CD4-positive, alpha-beta T cell (primary cell): ENCODE results near the gene BTBD2. TPM values are rescaled to one million over a fixed set of nuclear protein-coding genes. Genes with fewer than 3 reads are reported as not detected.

ENCODE experiments used
- ATAC-seq: fragments of 200-7000 bp; cut with Tn5 transposase; one replicate; pipeline ENCODE4 v1.10.0; 2022; ENCODE audit warnings: mild to moderate bottlenecking; ENCODE audit not compliant: poor library complexity
- CTCF ChIA-PET: fragments of 350-600 bp; sonication (Branson Sonifier 250); formaldehyde crosslinking; loops from one replicate; lab custom pipeline; 2021; ENCODE audit warnings: antibody characterized with exemption, inconsistent platforms; lab: Charles Lee
- POLR2A ChIA-PET: fragments of 350-600 bp; sonication (Branson Sonifier 250); formaldehyde crosslinking; loops from one replicate; lab custom pipeline; 2021; ENCODE audit warnings: antibody characterized with exemption, inconsistent platforms; lab: Charles Lee
- DNase-seq, 14 experiments: peaks; one replicate each; pipeline ENCODE4 v3.0.0-alpha.2; 2013 to 2020; ENCODE audit warnings: mixed read lengths in 2 of 14
- H3K27ac ChIP-seq, 2 donors: one replicate each; pipeline versions ENCODE4 v1.5.1 to v1.7.0; 2013; ENCODE audit warnings: low read length in 2 of 2, low read depth in 1 of 2, mild to moderate bottlenecking in 1 of 2
- H3K27me3 ChIP-seq, 2 experiments: 1 replicate in 1 of 2; 2 replicates in 1 of 2; pipeline versions ENCODE4 v1.6.1 to v1.7.0; 2013; ENCODE audit warnings: low read length in 2 of 2, control low read depth in 1 of 2, mild to moderate bottlenecking in 1 of 2, moderate library complexity in 1 of 2; ENCODE audit not compliant: insufficient read depth in 2 of 2, control insufficient read depth in 1 of 2
- H3K36me3 ChIP-seq: one replicate; pipeline ENCODE4 v1.6.1; 2013; ENCODE audit warnings: low read length, control low read depth; ENCODE audit not compliant: insufficient read depth
- H3K4me1 ChIP-seq: one replicate; pipeline ENCODE4 v1.6.1; 2013; ENCODE audit warnings: low read length, control low read depth; ENCODE audit not compliant: insufficient read depth
- H3K4me3 ChIP-seq: one replicate; pipeline ENCODE4 v1.5.1; 2013; ENCODE audit warnings: mild to moderate bottlenecking, low read length, moderate library complexity
- H3K9me3 ChIP-seq, 2 experiments: 1 replicate in 1 of 2; 2 replicates in 1 of 2; pipeline versions ENCODE4 v1.6.1 to v1.7.0; 2013; ENCODE audit warnings: low read length in 2 of 2, mild to moderate bottlenecking in 2 of 2, control low read depth in 1 of 2, moderate library complexity in 1 of 2; ENCODE audit not compliant: control insufficient read depth in 1 of 2, insufficient read depth in 1 of 2
- H3K27ac Mint-ChIP-seq: one replicate; pipeline ENCODE4 v1.8.0; 2020; ENCODE audit warnings: mixed read lengths
- H3K27me3 Mint-ChIP-seq: one replicate; pipeline ENCODE4 v1.8.0; 2021; ENCODE audit warnings: mixed read lengths
- H3K36me3 Mint-ChIP-seq: one replicate; pipeline ENCODE4 v1.8.0; 2021; ENCODE audit warnings: low read depth, mixed read lengths
- H3K4me1 Mint-ChIP-seq: one replicate; pipeline ENCODE4 v1.8.0; 2021; ENCODE audit warnings: low read depth, mixed read lengths
- H3K4me3 Mint-ChIP-seq: one replicate; pipeline ENCODE4 v1.8.0; 2020; ENCODE audit warnings: mild to moderate bottlenecking, mixed read lengths
- H3K9me3 Mint-ChIP-seq: one replicate; pipeline ENCODE4 v1.8.0; 2020; ENCODE audit warnings: mixed read lengths
- intact Hi-C, 2 experiments: fragments of 100-400 bp; cut with DNase I in 1 of 2; cut with micrococcal nuclease in 1 of 2; formaldehyde crosslinking; loops; one replicate each; pipeline versions ENCODE4 v1.15.1 to v1.9.0; 2023 to 2025; cut with DNase I, micrococcal nuclease
- total RNA-seq, 174 experiments: library from RNA in 2 of 174; stranded (reverse) in 2 of 174; gene quantifications; one replicate each; pipeline ENCODE4 v1.2.3 and lab custom pipeline; 2021 to 2026
- TF ChIP-seq, protein P1 (sequence below): fragments of 200-600 bp; IDR thresholded peaks from one replicate; pipeline ENCODE4 v1.8.0; 2022; ENCODE audit warnings: antibody characterized with exemption, mild to moderate bottlenecking

The BTBD2 gene
- total RNA-seq, 2 experiments from 2014 or later = 44.4 to 44.9 TPM

DNA sequence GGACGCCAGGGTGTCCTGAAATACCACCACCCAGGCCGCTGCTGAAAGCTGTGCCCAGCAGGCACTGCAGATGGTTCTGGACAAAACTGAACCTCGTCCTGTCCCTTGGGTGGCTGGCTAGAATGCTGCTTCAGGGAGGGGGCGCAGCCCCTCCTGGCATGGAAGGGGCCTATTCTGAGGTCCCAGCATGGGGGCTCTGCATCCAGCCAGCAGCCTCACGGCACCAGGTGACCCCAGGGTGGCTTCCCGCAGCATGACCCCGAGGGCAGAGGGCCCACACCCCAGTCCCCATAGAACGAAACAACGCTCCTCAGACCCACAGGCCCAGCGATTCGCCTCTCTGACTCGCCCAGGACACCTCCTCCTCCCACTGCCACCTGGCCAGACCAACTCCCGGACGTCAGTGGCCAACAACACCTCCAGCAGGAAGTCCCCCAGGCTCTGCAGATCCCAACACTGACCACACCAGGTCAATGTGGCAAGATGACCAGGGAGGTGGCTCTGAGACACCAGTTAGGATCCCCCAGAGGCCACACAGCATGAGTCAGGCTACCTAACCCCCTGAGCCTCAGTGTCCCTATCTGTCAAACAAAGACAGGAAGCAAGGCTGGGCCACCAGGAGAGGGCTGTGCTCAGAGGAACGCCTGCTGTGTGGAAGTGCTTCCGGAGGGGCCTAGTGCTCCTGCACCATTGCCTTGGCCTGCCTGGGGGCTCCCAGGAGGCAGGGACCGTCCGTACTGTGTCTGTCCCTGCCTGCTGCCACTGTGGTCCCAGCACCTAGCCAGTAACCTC is 29.4 kb upstream of the BTBD2 start:
- ATAC-seq (no peak), DNase-seq (peak in 1 of 14 experiments; percentile 33)
- ChIA-PET POLR2A (interaction anchor here (1.9 kb wide), 1 partner anchor 13 kb away, joined by 5 read pairs; no protein-coding TSS in a partner anchor), CTCF (interaction anchor here (1.1 kb wide), 1 partner anchor 25 kb away, joined by 7 read pairs; no protein-coding TSS in a partner anchor)
- no peak overlapping the region for H3K4me3 ChIP-seq
- H3K36me3 Mint-ChIP-seq = peaks cover 54% of the 10 kb centered on the region
- peak overlapping the region; percentile 47 to 53 for H3K27ac ChIP-seq
- no peaks in the 10 kb centered on the region for H3K9me3 Mint-ChIP-seq
- peaks cover 98% of the 10 kb centered on the region for H3K4me1 ChIP-seq
- H3K4me1 Mint-ChIP-seq = peaks cover 31% of the 10 kb centered on the region
- peak overlapping the region; percentile 97 for H3K27ac Mint-ChIP-seq
- peaks cover 84% of the 10 kb centered on the region for H3K36me3 ChIP-seq
- intact Hi-C loops = no loop called here
- H3K27me3 Mint-ChIP-seq = no peaks in the 10 kb centered on the region
- TF ChIP-seq, protein P1, sequence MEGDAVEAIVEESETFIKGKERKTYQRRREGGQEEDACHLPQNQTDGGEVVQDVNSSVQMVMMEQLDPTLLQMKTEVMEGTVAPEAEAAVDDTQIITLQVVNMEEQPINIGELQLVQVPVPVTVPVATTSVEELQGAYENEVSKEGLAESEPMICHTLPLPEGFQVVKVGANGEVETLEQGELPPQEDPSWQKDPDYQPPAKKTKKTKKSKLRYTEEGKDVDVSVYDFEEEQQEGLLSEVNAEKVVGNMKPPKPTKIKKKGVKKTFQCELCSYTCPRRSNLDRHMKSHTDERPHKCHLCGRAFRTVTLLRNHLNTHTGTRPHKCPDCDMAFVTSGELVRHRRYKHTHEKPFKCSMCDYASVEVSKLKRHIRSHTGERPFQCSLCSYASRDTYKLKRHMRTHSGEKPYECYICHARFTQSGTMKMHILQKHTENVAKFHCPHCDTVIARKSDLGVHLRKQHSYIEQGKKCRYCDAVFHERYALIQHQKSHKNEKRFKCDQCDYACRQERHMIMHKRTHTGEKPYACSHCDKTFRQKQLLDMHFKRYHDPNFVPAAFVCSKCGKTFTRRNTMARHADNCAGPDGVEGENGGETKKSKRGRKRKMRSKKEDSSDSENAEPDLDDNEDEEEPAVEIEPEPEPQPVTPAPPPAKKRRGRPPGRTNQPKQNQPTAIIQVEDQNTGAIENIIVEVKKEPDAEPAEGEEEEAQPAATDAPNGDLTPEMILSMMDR = no peak
- H3K27me3 ChIP-seq = no peaks in the 10 kb centered on the region
- peak overlapping the region; percentile 66 for H3K4me3 Mint-ChIP-seq
- H3K9me3 ChIP-seq = no peaks in the 10 kb centered on the region

DNA sequence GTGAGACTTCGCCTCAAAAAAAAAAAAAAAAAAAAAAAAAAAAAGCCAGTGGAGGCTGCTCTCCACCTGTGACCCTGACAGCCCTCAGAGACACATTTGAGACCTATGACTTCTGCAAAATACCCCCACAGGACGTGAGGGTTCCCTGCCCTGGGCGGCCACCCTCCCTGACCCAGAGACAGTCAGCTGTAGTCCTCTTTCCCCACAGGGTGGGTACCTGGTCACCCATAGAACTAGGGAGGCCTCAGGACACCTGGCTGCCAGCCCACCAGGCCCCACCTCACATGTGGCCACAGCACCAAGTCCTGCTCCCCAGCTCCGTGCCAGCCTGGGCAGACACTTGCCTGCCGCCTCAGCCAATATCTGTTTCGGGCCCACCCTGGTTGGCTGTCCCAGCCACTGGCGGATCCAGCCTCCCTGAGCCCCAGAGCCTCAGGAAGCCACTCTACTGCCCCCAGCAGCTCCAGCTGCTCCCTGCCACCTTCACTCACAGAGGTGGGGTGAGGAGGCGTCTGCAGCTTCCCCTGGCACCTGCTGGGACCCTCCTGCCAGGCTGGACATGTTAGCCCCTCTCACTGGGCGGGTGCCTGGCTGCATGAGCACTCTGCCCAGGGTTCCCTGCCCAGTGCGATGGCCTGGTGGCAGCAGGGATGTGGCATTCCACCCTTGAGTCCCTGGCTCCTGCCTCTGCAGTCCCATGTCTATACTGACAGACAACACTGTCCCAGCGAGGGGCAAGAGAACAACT is 28.6 kb upstream of the BTBD2 start:
- no peaks in the 10 kb centered on the region for H3K9me3 ChIP-seq
- ChIA-PET CTCF (interaction anchor here (0.6 to 1.7 kb wide), 3 partner anchors 24 to 52 kb away, joined by 3 to 7 read pairs (median 5); partner anchors contain the start of gene MOB3A), POLR2A (interaction anchor here (1.2 to 3.3 kb wide), 5 partner anchors 8 to 51 kb away, joined by 3 to 27 read pairs (median 6); partner anchors contain the start of genes MKNK2 and MOB3A)
- no peaks in the 10 kb centered on the region for H3K27me3 ChIP-seq
- no peak for ATAC-seq
- DNase-seq = peak in 2 of 14 experiments; percentile 17 to 54
- TF ChIP-seq, protein P1 = no peak
- H3K27ac Mint-ChIP-seq = peak overlapping the region; percentile 97
- H3K9me3 Mint-ChIP-seq = no peaks in the 10 kb centered on the region
- H3K4me3 Mint-ChIP-seq = peak overlapping the region; percentile 76
- peaks cover 31% of the 10 kb centered on the region for H3K4me1 Mint-ChIP-seq
- intact Hi-C loops = loop anchor here (2.0 kb wide), 1 partner anchor 53 kb away; the partner anchor contains the start of genes IZUMO4 (in 2 of the 2) and MOB3A (in 2 of the 2)
- H3K36me3 Mint-ChIP-seq = peaks cover 51% of the 10 kb centered on the region
- H3K27me3 Mint-ChIP-seq = no peaks in the 10 kb centered on the region
- peaks cover 95% of the 10 kb centered on the region for H3K4me1 ChIP-seq
- peaks cover 86% of the 10 kb centered on the region for H3K36me3 ChIP-seq
- peak overlapping the region; percentile 47 to 53 for H3K27ac ChIP-seq
- H3K4me3 ChIP-seq = no peak overlapping the region

DNA sequence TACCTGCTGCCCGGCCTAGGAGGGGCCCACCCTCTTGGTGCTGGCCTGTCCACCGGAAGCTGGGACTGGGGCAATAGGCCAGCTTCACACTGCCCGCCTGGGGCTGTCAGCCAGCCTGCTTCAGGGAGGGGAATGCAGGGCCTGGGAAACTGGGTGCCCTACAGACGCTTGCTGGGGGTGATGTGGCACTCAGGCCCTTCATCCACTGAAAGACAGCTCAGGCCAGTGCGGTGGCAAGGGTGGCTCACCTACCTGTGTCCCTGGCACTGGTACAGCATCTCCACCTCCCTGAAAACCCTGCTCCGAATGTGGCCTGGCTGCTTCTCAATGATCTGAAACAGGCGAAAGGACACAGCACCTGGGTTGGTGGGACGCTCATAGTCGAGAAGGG is 27.7 kb upstream of the BTBD2 start:
- H3K27ac Mint-ChIP-seq = peak overlapping the region; percentile 97
- peaks cover 52% of the 10 kb centered on the region for H3K36me3 Mint-ChIP-seq
- H3K9me3 Mint-ChIP-seq = no peaks in the 10 kb centered on the region
- CTCF ChIA-PET = interaction anchor here (0.6 to 2.1 kb wide), 3 partner anchors 24 to 52 kb away, joined by 3 to 13 read pairs (median 5); partner anchors contain the start of gene MOB3A
- Histone ChIP-seq H3K27ac (peak overlapping the region; percentile 98), H3K9me3 (no peaks in the 10 kb centered on the region), H3K4me1 (peaks cover 86% of the 10 kb centered on the region), H3K27me3 (no peaks in the 10 kb centered on the region), H3K4me3 (no peak overlapping the region), H3K36me3 (peaks cover 84% of the 10 kb centered on the region)
- H3K4me3 Mint-ChIP-seq = peak overlapping the region; percentile 76
- POLR2A ChIA-PET = interaction anchor here (1.2 to 3.3 kb wide), 10 partner anchors 9 to 108 kb away, joined by 3 to 27 read pairs (median 6); partner anchors contain the start of genes AP3D1, MKNK2 and MOB3A
- H3K4me1 Mint-ChIP-seq = peaks cover 32% of the 10 kb centered on the region
- no peak for DNase-seq
- no peaks in the 10 kb centered on the region for H3K27me3 Mint-ChIP-seq
- ATAC-seq = no peak
- TF ChIP-seq, protein P1 = no peak
- intact Hi-C loops = loop anchor here (2.0 kb wide), 1 partner anchor 54 kb away; the partner anchor contains the start of genes IZUMO4 (in 2 of the 2) and MOB3A (in 2 of the 2)
